H9 (cell line): ENCODE data around the gene ERP44. TPM values are rescaled to one million over a fixed set of nuclear protein-coding genes. Genes with fewer than 3 reads are reported as not detected.

Source experiments
- DNase-seq: peaks from one replicate; pipeline ENCODE4 v3.0.0-alpha.2; 2017
- H2AFZ ChIP-seq: one replicate; pipeline ENCODE4 v1.6.1; 2013; ENCODE audit warnings: mild to moderate bottlenecking, low read length, control low read depth, moderate library complexity
- H2AK5ac ChIP-seq: 2 replicates; pipeline ENCODE4 v1.6.1; 2013; ENCODE audit warnings: low read length, control low read depth, mixed read lengths; ENCODE audit not compliant: insufficient read length
- H2BK120ac ChIP-seq: one replicate; pipeline ENCODE4 v1.6.1; 2013; ENCODE audit warnings: low read depth, mild to moderate bottlenecking, low read length, control low read depth, inconsistent platforms; ENCODE audit not compliant: poor library complexity, severe bottlenecking
- H2BK12ac ChIP-seq: 2 replicates; pipeline ENCODE4 v1.6.1; 2013; ENCODE audit warnings: low read length, control low read depth, mixed read lengths, low read depth; ENCODE audit not compliant: insufficient read length
- H2BK15ac ChIP-seq: 2 replicates; pipeline ENCODE4 v1.6.1; 2013; ENCODE audit warnings: low read depth, low read length, control low read depth
- H2BK20ac ChIP-seq: one replicate; pipeline ENCODE4 v1.6.1; 2013; ENCODE audit warnings: low read depth, mild to moderate bottlenecking, low read length, control low read depth, inconsistent platforms; ENCODE audit not compliant: poor library complexity, severe bottlenecking
- H2BK5ac ChIP-seq: 2 replicates; pipeline ENCODE4 v1.6.1; 2013; ENCODE audit warnings: low read length, control low read depth, mixed read lengths; ENCODE audit not compliant: insufficient read length
- H3K14ac ChIP-seq: 2 replicates; pipeline ENCODE4 v1.6.1; 2013; ENCODE audit warnings: low read length, control low read depth; ENCODE audit not compliant: insufficient read depth
- H3K18ac ChIP-seq: 2 replicates; pipeline ENCODE4 v1.6.1; 2013; ENCODE audit warnings: low read depth, mild to moderate bottlenecking, mixed read lengths, low read length, control low read depth; ENCODE audit not compliant: insufficient read length
- H3K23ac ChIP-seq: 2 replicates; pipeline ENCODE4 v1.6.1; 2013; ENCODE audit warnings: low read length, control low read depth, mixed read lengths, low read depth; ENCODE audit not compliant: insufficient read length
- H3K23me2 ChIP-seq: 2 replicates; pipeline ENCODE4 v1.6.1; 2013; ENCODE audit warnings: low read depth, mild to moderate bottlenecking, mixed read lengths, low read length, control low read depth; ENCODE audit not compliant: insufficient read length, poor library complexity, severe bottlenecking
- H3K27ac ChIP-seq: 2 replicates; pipeline ENCODE4 v1.5.1; 2013; ENCODE audit warnings: low read length, control low read depth, mixed read lengths, low read depth; ENCODE audit not compliant: insufficient read length
- H3K27me3 ChIP-seq: 2 replicates; pipeline ENCODE4 v1.6.1; 2013; ENCODE audit warnings: low read length, control low read depth, inconsistent platforms; ENCODE audit not compliant: insufficient read depth
- H3K4ac ChIP-seq: 2 replicates; pipeline ENCODE4 v1.6.1; 2013; ENCODE audit warnings: low read depth, mild to moderate bottlenecking, control low read depth, inconsistent platforms, low read length, moderate library complexity
- H3K4me1 ChIP-seq: 2 replicates; pipeline ENCODE4 v1.6.1; 2013; ENCODE audit warnings: low read length, control low read depth, inconsistent platforms; ENCODE audit not compliant: insufficient read depth
- H3K4me2 ChIP-seq: 2 replicates; pipeline ENCODE4 v1.6.1; 2013; ENCODE audit warnings: low read length, control low read depth, mixed read lengths; ENCODE audit not compliant: insufficient read length, insufficient read depth
- H3K56ac ChIP-seq: 2 replicates; pipeline ENCODE4 v1.6.1; 2013; ENCODE audit warnings: low read depth, mild to moderate bottlenecking, mixed read lengths, low read length, control low read depth; ENCODE audit not compliant: insufficient read length
- H3K79me1 ChIP-seq: 2 replicates; pipeline ENCODE4 v1.6.1; 2013; ENCODE audit warnings: low read depth, mild to moderate bottlenecking, moderate library complexity, low read length, control low read depth, inconsistent platforms; ENCODE audit not compliant: insufficient read depth, poor library complexity, severe bottlenecking
- H3K79me2 ChIP-seq: 2 replicates; pipeline ENCODE4 v1.6.1; 2013; ENCODE audit warnings: low read length, control low read depth, inconsistent platforms; ENCODE audit not compliant: insufficient read depth
- H3K9ac ChIP-seq: 2 replicates; pipeline ENCODE4 v1.6.1; 2013; ENCODE audit warnings: low read length, control low read depth, mixed read lengths; ENCODE audit not compliant: insufficient read length; ENCODE audit errors: extremely low read depth
- H3K9me3 ChIP-seq: one replicate; pipeline ENCODE4 v1.6.1; 2013; ENCODE audit warnings: low read depth, low read length, inconsistent platforms; ENCODE audit not compliant: control insufficient read depth
- H3T11ph ChIP-seq: one replicate; pipeline ENCODE4 v1.6.1; 2013; ENCODE audit warnings: mild to moderate bottlenecking, low read length, control low read depth, inconsistent platforms
- H4K20me1 ChIP-seq: one replicate; pipeline ENCODE4 v1.6.1; 2013; ENCODE audit not compliant: control insufficient read depth, insufficient read length, insufficient read depth
- H4K5ac ChIP-seq: 2 replicates; pipeline ENCODE4 v1.6.1; 2013; ENCODE audit warnings: low read depth, mild to moderate bottlenecking, mixed read lengths, low read length, control low read depth; ENCODE audit not compliant: insufficient read length
- H4K8ac ChIP-seq: replicated peaks from 2 replicates; pipeline ENCODE4 v1.6.1; 2013; ENCODE audit warnings: low read length, control low read depth, mixed read lengths, low read depth; ENCODE audit not compliant: insufficient read length
- H4K91ac ChIP-seq: 2 replicates; pipeline ENCODE4 v1.6.1; 2013; ENCODE audit warnings: low read depth, mild to moderate bottlenecking, moderate library complexity, mixed read lengths, low read length, control low read depth; ENCODE audit not compliant: insufficient read length
- H3K27ac Mint-ChIP-seq, 3 experiments: 2 replicates in 2 of 3; 3 replicates in 1 of 3; pipeline ENCODE4 v1.8.0; 2020 to 2021; ENCODE audit warnings: mixed read lengths in 3 of 3, mild to moderate bottlenecking in 1 of 3, moderate library complexity in 1 of 3
- H3K27me3 Mint-ChIP-seq: 2 replicates; pipeline ENCODE4 v1.8.0; 2021; ENCODE audit warnings: low read depth, mild to moderate bottlenecking, moderate library complexity, mixed read lengths
- H3K36me3 Mint-ChIP-seq, 3 experiments: 2 replicates in 2 of 3; 3 replicates in 1 of 3; pipeline ENCODE4 v1.8.0; 2020 to 2021; ENCODE audit warnings: low read depth in 3 of 3, mixed read lengths in 3 of 3; ENCODE audit not compliant: insufficient read depth in 1 of 3
- H3K4me1 Mint-ChIP-seq, 2 experiments: 2 replicates each; pipeline ENCODE4 v1.8.0; 2020; ENCODE audit warnings: mixed read lengths in 2 of 2
- H3K4me3 Mint-ChIP-seq, 2 experiments: 2 replicates in 1 of 2; 3 replicates in 1 of 2; pipeline ENCODE4 v1.8.0; 2020 to 2021; ENCODE audit warnings: mild to moderate bottlenecking in 2 of 2, mixed read lengths in 2 of 2, moderate library complexity in 1 of 2
- H3K9me3 Mint-ChIP-seq, 2 experiments: 2 replicates in 1 of 2; 3 replicates in 1 of 2; pipeline ENCODE4 v1.8.0; 2020; ENCODE audit warnings: mild to moderate bottlenecking in 2 of 2, mixed read lengths in 2 of 2, moderate library complexity in 1 of 2
- WGBS: extraction: QIAGEN DNeasy Blood & Tissue Kit; methylation state at CpG from one replicate; pipeline ENCODE4 v1.1.7; 2013; ENCODE audit warnings: missing lambda C conversion rate, low lambda C conversion rate, mixed read lengths; ENCODE audit not compliant: insufficient read length; ENCODE audit errors: extremely low coverage; 5-methylcytosine and 5-hydroxymethylcytosine counted together
- total RNA-seq: library from RNA; stranded (reverse); gene quantifications from 2 replicates; pipeline ENCODE4 v1.2.1, GENCODE V29; 2021
- TF ChIP-seq, protein P1 (sequence below): fragments of 200-600 bp; sonication (generic); conservative IDR thresholded peaks from 3 replicates; pipeline ENCODE4 v1.8.0; 2021; ENCODE audit warnings: antibody characterized with exemption, mild to moderate bottlenecking

Gene ERP44
- total RNA-seq, 1 experiment from 2014 or later: 15.4 TPM

DNA sequence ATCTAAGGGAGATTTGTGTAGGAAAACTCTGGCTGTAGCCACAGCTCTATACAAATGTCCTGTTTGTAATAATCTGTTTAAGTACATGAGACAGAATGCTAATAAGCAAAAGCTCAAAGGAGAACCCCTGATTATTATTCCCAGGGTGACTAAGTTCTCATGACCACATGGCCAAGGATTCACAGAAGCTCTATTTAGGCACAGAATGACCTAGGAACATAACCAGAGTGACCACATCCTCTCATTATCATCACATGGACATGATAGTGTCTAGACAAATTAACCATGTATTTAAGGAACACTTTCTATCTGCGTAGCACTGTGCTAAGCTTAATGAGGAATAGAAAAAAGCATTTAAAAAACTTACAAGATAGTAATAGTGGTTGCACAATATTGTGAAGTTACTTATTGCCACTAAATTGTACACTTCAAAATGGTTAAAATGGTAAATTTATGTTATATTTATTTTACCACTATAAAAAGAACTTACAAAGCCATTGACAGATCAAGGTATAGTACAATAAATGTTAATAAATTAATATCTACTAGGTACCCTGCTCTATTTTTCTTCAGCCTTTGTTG lies 136.0 kb downstream of the ERP44 start:
- H3K4ac ChIP-seq: no peak overlapping the region
- no peak overlapping the region for H4K8ac ChIP-seq
- H3K79me2 ChIP-seq: no peaks in the 10 kb centered on the region
- no CpG with 5 or more reads among the region's 1 CpG for WGBS
- H3K4me2 ChIP-seq: no peak overlapping the region
- H2AK5ac ChIP-seq: no peak overlapping the region
- H2BK15ac ChIP-seq: no peak overlapping the region
- H3T11ph ChIP-seq: no peak overlapping the region
- H3K23ac ChIP-seq: no peak overlapping the region
- H4K91ac ChIP-seq: no peak overlapping the region
- H3K27me3 Mint-ChIP-seq: no peaks in the 10 kb centered on the region
- no peaks in the 10 kb centered on the region for H3K9me3 Mint-ChIP-seq
- DNase-seq: no peak
- H3K79me1 ChIP-seq: no peaks in the 10 kb centered on the region
- H3K36me3 Mint-ChIP-seq: no peaks in the 10 kb centered on the region
- no peak overlapping the region for H2BK20ac ChIP-seq
- H3K4me3 Mint-ChIP-seq: no peak overlapping the region
- H2AFZ ChIP-seq: no peak overlapping the region
- no peak overlapping the region for H2BK120ac ChIP-seq
- no peak overlapping the region for H3K14ac ChIP-seq
- H4K20me1 ChIP-seq: no peaks in the 10 kb centered on the region
- H3K27ac Mint-ChIP-seq: no peak overlapping the region
- H2BK12ac ChIP-seq: no peak overlapping the region
- H3K56ac ChIP-seq: no peak overlapping the region
- H3K18ac ChIP-seq: no peak overlapping the region
- H3K9ac ChIP-seq: no peak overlapping the region
- TF ChIP-seq, protein P1, sequence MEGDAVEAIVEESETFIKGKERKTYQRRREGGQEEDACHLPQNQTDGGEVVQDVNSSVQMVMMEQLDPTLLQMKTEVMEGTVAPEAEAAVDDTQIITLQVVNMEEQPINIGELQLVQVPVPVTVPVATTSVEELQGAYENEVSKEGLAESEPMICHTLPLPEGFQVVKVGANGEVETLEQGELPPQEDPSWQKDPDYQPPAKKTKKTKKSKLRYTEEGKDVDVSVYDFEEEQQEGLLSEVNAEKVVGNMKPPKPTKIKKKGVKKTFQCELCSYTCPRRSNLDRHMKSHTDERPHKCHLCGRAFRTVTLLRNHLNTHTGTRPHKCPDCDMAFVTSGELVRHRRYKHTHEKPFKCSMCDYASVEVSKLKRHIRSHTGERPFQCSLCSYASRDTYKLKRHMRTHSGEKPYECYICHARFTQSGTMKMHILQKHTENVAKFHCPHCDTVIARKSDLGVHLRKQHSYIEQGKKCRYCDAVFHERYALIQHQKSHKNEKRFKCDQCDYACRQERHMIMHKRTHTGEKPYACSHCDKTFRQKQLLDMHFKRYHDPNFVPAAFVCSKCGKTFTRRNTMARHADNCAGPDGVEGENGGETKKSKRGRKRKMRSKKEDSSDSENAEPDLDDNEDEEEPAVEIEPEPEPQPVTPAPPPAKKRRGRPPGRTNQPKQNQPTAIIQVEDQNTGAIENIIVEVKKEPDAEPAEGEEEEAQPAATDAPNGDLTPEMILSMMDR: no peak
- no peaks in the 10 kb centered on the region for H3K27me3 ChIP-seq
- H2BK5ac ChIP-seq: no peak overlapping the region
- peaks cover 18% of the 10 kb centered on the region in 2 experiments for H3K4me1 Mint-ChIP-seq
- no peak overlapping the region for H3K27ac ChIP-seq
- peaks cover 2% of the 10 kb centered on the region for H3K23me2 ChIP-seq
- no peaks in the 10 kb centered on the region for H3K4me1 ChIP-seq
- no peak overlapping the region for H4K5ac ChIP-seq
- no peaks in the 10 kb centered on the region for H3K9me3 ChIP-seq
